ENCODE results near the gene SEH1L. TPM values are rescaled to one million over a fixed set of nuclear protein-coding genes. Genes with fewer than 3 reads are reported as not detected.
A peak's percentile ranks its signal among the peaks of the same experiment; 100 is the strongest.

The SEH1L gene
- total RNA-seq, 1 donor from 2014 or later: 48.6 TPM

DNA sequence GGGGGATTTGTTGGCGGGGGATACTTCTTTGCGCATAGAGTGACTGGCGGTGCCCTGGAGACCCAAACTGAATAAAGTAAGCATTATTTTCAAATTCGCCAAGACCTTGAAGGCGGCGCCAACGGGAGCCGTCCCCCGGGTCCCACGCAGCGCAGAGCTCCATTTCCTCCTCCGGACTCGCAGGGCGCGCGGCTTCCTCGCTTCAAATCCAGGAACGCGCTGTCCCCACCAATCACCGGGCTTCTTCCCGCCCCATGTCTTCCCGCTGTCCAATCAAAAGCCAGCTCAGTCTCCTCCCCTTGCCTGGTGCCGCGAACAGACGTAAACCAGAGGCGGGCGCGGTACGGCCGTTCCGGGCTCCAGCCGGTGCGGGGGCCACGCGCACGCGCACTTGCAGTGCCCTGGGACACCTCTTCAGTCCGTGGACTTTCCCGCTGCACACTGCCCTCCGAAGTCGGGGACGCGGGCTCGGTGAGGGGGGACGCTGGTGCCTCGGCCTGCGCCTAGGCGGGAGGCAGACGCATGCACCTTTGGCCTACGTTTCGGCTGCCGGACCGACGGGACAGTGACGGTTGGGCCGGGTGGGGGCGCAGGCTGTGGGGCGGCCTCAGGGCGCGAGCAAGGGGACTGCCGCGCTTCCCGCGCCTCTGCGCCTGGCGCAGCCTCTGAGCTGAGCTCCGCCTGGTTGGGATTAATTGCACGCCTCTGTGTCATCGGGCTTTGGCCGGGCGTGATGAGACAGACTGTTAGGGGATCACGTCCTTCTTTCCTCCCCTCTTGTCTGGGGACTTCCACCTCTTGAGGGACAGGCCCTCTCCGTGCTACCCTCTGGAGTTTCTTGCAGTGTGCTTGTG is 43.4 kb downstream of the SEH1L start, which contains the start of gene CEP192:
Gene CEP192 (plus strand): TSS at position 396 of the 854 bp plus-strand sequence. CDS start 8,063 bp downstream, outside the sequence.
- peak within 1 kb of the TSS; percentile 80 for H2AFZ ChIP-seq (replicated peaks)
- no peaks in the 10 kb centered on the region for H3K9me3 ChIP-seq (ENCODE audit: low read depth)
- H3K36me3 ChIP-seq: no peaks in the 10 kb centered on the region
- H3K4me1 ChIP-seq: peaks cover 29% of the 10 kb centered on the region
- Mint-ChIP-seq H3K4me3 (peak within 1 kb of the TSS; percentile 99), H3K36me3 (no peaks in the 10 kb centered on the region), H3K4me1 (peaks cover 25% of the 10 kb centered on the region), H3K27me3 (ENCODE audit: insufficient read depth, low read depth) (peaks cover 2% of the 10 kb centered on the region), H3K9me3 (no peaks in the 10 kb centered on the region), H3K27ac (peak within 1 kb of the TSS; percentile 87)
- H3K27me3 ChIP-seq: no peaks in the 10 kb centered on the region
- H3F3A ChIP-seq (ENCODE audit: low read depth): peaks cover 37% of the 10 kb centered on the region
- H3K27ac ChIP-seq: peak within 1 kb of the TSS; percentile 76
- peak within 1 kb of the TSS; percentile 72 for H3K4me3 ChIP-seq
- H3K9ac ChIP-seq: peak within 1 kb of the TSS; percentile 35
- H4K20me1 ChIP-seq (ENCODE audit: low read depth): peaks cover 25% of the 10 kb centered on the region
- DNase-seq (ENCODE audit: low spot score): peak; percentile 99
- peak; percentile 24 for TF ChIP-seq CTCF (IDR thresholded peaks at IDR 0.05)
- no peak for TF ChIP-seq EZH2 (IDR thresholded peaks at IDR 0.05)
- H3K79me2 ChIP-seq (ENCODE audit: low read depth): peaks cover 47% of the 10 kb centered on the region
- peak within 1 kb of the TSS; percentile 90 for H3K4me2 ChIP-seq

DNA sequence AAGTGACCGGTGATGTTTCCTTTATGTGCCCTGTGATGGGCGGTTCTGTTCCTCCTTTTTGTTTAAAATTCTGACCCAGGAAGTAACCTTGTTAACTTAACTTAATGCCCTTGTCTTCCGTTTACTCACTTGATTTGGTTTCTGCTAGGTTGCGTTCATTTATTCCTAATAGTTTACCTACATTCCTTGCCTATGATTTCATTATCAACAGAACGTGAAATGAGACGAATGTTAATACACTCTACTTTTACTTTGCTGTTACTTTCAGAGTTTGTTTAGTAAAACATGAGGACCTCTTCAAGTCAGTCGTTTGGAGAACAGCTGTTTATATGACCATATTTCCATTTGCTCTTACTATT is 44.0 kb downstream of the SEH1L start:
- TF ChIP-seq CTCF (IDR thresholded peaks at IDR 0.05) (no peak), EZH2 (IDR thresholded peaks at IDR 0.05) (no peak), EZH2phosphoT487 (IDR thresholded peaks at IDR 0.05) (no peak)
- Histone ChIP-seq H3K27ac (peak overlapping the region; percentile 76), H4K20me1 (ENCODE audit: low read depth) (peaks cover 31% of the 10 kb centered on the region), H3K9ac (peak overlapping the region; percentile 35), H3F3A (ENCODE audit: low read depth) (peaks cover 37% of the 10 kb centered on the region), H3K9me3 (ENCODE audit: low read depth) (no peaks in the 10 kb centered on the region), H3K36me3 (no peaks in the 10 kb centered on the region), H3K4me3 (peak overlapping the region; percentile 72), H3K4me2 (peak overlapping the region; percentile 90), H3K79me2 (ENCODE audit: low read depth) (peaks cover 53% of the 10 kb centered on the region), H3K4me1 (peaks cover 29% of the 10 kb centered on the region), H3K27me3 (no peaks in the 10 kb centered on the region), H2AFZ (replicated peaks) (peak overlapping the region; percentile 66)
- peak overlapping the region; percentile 87 for H3K27ac Mint-ChIP-seq
- peak overlapping the region; percentile 99 for H3K4me3 Mint-ChIP-seq
- H3K4me1 Mint-ChIP-seq: peaks cover 25% of the 10 kb centered on the region
- peaks cover 2% of the 10 kb centered on the region for H3K27me3 Mint-ChIP-seq (ENCODE audit: insufficient read depth, low read depth)
- DNase-seq (ENCODE audit: low spot score): no peak
- H3K9me3 Mint-ChIP-seq: no peaks in the 10 kb centered on the region
- no peaks in the 10 kb centered on the region for H3K36me3 Mint-ChIP-seq

DNA sequence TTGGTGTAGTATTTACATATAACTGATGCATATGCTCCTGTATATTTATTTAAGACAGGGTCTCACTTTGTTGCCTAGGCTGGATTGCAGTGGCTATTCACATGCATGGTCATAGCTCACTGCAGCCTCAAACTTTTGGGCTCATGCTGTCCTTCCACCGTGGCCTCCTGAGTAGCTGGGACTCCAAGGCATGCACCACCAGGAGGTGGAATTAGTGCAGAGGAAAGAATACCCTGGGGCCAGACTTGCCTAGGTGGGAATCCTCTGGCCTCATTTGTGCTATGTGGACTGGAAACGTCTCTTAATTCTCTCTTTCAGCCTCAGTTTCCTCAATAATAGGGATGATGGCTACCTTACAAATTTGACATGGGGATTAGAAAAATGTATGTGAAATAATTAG is 45.6 kb downstream of the SEH1L start:
- Mint-ChIP-seq H3K27me3 (ENCODE audit: insufficient read depth, low read depth) (peaks cover 2% of the 10 kb centered on the region), H3K36me3 (no peaks in the 10 kb centered on the region), H3K9me3 (no peaks in the 10 kb centered on the region), H3K4me1 (peaks cover 25% of the 10 kb centered on the region), H3K4me3 (no peak overlapping the region), H3K27ac (no peak overlapping the region)
- Histone ChIP-seq H3K79me2 (ENCODE audit: low read depth) (peaks cover 70% of the 10 kb centered on the region), H3K4me1 (peaks cover 29% of the 10 kb centered on the region), H3K9ac (no peak overlapping the region), H3K9me3 (ENCODE audit: low read depth) (no peaks in the 10 kb centered on the region), H3K27me3 (no peaks in the 10 kb centered on the region), H3K4me2 (peak overlapping the region; percentile 90), H3K4me3 (peak overlapping the region; percentile 72), H3K36me3 (no peaks in the 10 kb centered on the region), H2AFZ (replicated peaks) (no peak overlapping the region), H3F3A (ENCODE audit: low read depth) (peaks cover 32% of the 10 kb centered on the region), H3K27ac (no peak overlapping the region), H4K20me1 (ENCODE audit: low read depth) (peaks cover 45% of the 10 kb centered on the region)
- TF ChIP-seq CTCF (IDR thresholded peaks at IDR 0.05) (no peak), EZH2phosphoT487 (IDR thresholded peaks at IDR 0.05) (no peak), EZH2 (IDR thresholded peaks at IDR 0.05) (no peak)
- peak; percentile 6 for DNase-seq (ENCODE audit: low spot score)
